ENCODE results near the gene MLLT3.

GRCh38 chr9:20307621-20308020, 314.7 kb downstream of the MLLT3 start:
- TF ChIP-seq CTCF (IDR thresholded peaks at IDR 0.05; ENCODE audit: borderline replicate concordance, extremely low read depth, low read length, poor library complexity, severe bottlenecking) (no peak), EZH2 (IDR thresholded peaks at IDR 0.05; ENCODE audit: borderline replicate concordance, low read depth, low read length, severe bottlenecking) (no peak)

All from DND-41 (cell line).